HG02973 (cell line): ENCODE data around the gene QSOX2.

Experiments
- ATAC-seq: cut with Tn5 transposase; IDR thresholded peaks from one replicate; pipeline ENCODE4 v1.9.1; 2021; ENCODE audit warnings: moderate library complexity; ENCODE audit not compliant: unreplicated experiment

QSOX2 gene

GRCh38 chr9:136206602-136207275, 38.9 kb downstream of the QSOX2 start:
- no peak for ATAC-seq

GRCh38 chr9:136205707-136205992, 40.0 kb downstream of the QSOX2 start:
- no peak for ATAC-seq

DNA sequence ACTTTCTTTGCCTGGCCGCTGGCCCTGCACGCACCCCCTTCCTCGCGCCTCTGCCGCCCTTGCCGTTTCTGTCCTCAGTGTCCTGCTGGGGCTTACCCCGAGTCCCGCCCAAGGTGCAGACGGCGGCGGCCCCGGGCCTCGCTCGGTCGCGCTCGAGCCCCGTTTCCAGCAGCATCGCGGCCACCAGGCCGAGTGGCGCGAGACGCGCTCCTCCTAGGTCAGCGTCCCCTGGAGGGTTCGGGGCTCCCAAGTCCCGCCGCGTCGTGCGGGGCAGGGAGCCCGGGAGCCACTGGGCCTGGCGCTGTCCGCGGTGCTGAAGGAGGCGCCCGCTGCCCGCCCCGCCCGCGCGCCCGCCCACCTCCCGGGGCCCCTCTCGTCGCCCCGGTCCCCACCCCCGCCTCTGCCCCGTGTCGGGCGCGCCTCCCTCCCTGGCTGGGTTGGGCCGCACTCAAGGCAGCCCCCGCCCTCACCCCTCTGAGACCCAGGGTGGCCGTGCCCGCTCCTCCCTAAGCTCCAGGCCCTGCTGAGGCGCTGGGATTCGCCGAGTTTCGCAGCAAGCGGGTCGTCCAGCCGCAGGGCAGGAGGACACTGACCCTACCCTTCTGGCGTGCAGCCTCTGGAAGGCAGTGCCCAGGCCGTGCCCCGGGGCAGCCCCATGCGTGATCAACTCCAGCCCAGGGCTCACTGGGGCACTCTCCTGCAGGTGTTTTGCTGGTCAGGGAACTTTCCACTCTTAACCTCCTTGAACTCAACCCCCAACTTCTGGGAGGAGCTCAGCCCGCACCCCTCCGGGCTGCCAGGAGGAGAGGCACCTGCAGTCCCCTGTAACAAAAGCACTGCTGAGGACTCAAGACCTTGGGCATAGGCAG, 40.5 kb downstream of the QSOX2 start, which contains the start of gene LHX3:
Gene LHX3, minus strand, starts transcription at position 291 of the 869 bp plus-strand sequence. Its CDS starts 116 bp downstream, at position 175.
- no peak for ATAC-seq

GRCh38 chr9:136204145-136204805, 41.3 kb downstream of the QSOX2 start:
- no peak for ATAC-seq

- ATAC-seq: no peak
Measured at GRCh38 chr9:136203408-136204144, 42.0 kb downstream of the QSOX2 start.

GRCh38 chr9:136202454-136203407, 42.9 kb downstream of the QSOX2 start:
- ATAC-seq: no peak

GRCh38 chr9:136201609-136202453, 43.8 kb downstream of the QSOX2 start:
- ATAC-seq: no peak

- ATAC-seq: no peak
Measured at GRCh38 chr9:136201174-136201573, 44.4 kb downstream of the QSOX2 start.

DNA sequence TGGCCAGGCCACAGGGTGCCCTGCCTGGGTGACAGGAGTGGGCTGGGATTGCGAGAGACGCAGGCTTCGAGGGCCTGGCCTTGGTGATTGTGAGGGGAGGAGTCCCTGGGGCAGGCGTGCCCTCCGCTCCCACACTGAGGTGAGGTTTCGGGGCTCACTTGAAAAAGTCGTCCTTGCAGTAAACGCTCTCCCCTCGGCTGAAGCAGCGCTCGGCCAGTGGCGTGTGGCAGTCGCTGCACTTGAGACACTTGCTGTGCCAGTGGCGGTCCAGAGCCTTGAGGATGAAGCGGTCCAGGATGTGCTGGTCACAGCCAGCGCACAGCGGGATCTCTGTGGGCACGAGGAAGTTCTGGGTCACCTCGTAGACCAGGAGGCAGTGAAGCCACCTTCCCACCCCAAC, 45.2 kb downstream of the QSOX2 start:
- no peak for ATAC-seq

DNA sequence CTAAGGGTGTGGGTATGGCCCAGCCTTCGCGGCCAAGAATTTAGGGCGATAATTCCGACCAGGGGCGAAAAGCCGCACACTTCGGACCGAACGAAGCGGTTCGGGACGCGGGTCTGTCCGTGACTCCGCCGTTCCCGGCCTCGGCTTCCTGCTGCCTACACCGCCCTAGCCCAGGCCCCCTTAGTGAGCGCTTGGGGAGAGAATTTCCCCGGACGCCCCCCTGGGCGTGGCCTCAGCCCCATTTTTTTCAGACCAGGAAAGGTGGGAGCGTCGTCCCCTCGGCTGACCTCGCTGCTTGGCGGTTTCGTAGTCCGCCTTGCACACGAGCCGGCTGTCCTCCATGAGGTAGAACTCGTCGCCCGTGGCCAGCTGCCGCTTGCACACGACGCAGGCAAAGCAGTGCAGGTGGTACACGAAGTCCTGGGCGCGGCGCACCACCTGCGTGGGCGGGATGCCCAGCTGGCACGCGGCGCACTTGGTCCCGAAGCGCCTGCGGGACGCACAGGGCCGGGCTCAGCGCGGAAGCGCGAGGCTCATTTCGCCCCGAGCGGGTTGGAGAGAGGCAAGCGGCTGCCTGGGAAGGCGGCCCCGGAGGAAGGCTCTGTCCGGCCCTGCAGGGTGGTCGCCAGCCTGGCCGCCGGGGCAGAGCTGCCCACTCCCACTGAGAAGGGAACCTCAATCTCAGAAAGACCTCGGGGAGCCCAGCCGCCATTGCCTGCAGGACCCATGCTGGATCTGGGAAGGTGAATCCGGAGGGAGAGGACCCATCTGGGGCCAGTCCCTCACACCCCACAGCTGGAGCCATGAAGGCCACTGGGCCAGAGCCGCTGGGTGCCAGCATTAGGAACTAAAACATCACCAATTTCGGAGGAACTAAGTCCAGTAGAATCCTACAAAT, 46.0 kb downstream of the QSOX2 start:
- ATAC-seq: no peak

- no peak for ATAC-seq
Measured at GRCh38 chr9:136198605-136199083, 47.0 kb downstream of the QSOX2 start.

- ATAC-seq: no peak
Measured at GRCh38 chr9:136197930-136198604, 47.5 kb downstream of the QSOX2 start.

DNA sequence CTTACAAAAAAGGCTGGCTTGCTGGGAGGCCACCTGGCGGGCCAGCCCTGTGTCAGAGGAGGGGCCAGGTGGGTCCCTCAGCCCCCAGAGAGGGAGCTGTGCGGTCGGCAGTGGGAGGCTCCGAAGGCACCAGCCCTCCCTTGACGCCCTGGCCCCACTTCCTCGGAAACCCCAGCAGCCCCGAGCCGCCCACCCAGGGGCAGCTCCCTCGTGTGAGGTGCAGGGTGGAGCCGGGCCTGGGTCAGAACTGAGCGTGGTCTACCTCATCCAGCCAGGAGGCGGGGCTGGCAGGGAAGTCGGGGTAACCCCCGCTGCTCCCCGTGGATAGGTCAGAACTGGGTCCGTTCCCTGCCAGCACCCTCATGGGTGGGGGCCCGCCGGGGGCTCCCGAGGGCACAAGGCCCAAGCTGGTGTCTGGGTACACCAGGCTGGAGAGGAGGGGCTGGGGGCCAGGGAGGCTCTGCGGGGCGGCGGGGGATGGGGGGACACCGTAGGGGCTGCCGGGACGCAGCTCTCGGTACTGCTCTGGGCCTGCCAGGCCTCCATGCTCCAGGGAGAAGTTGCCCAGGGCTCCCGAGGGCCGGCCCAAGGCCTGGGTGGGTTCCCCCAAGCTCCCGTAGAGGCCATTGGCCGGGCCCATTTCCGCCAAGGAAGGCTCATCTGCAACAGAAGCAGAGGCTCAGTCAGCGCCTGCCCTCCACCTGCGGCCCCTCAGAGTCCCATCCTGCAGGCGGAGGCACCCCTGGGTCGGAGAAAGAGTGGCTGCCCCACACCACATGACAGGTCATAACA, 48.3 kb downstream of the QSOX2 start:
- no peak for ATAC-seq

GRCh38 chr9:136196404-136197083, 49.1 kb downstream of the QSOX2 start:
- no peak for ATAC-seq

DNA sequence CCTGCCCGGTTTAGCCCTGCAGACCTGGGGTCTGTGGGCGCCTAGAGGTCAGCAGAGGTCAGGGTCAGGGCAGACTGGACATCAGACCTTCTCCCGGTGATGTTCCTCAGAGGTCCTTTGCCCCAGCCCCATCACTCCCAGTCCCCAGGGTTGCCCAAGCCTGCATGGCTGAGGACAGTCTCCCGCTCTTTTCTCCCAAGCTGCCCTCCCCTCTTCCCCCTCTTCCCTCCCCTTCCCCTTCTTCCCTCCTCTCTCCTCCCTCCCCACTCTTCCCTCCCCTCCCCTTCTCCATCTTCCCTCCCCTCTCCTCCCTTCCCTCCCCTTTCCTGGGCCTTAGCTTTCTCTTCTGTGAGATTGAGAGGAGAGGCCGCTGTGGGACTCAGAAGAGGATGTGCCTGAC, 51.1 kb downstream of the QSOX2 start:
- ATAC-seq: no peak

- ATAC-seq: no peak
Measured at GRCh38 chr9:136193891-136194279, 51.7 kb downstream of the QSOX2 start.
